Gastrocnemius medialis (tissue), 4 donors: ENCODE results near the gene GALNT9. TPM values are rescaled to one million over a fixed set of nuclear protein-coding genes. Genes with fewer than 3 reads are reported as not detected.

Experiments used
- ATAC-seq, 2 donors: fragments of 150-250 bp; one replicate each; pipeline ENCODE4 v1.9.1; 2016
- DNase-seq, 2 donors: peaks; one replicate each; pipeline ENCODE4 v3.0.0-alpha.2; 2019
- H3K27ac ChIP-seq, 4 donors: fragments of 200-600 bp; sonication (generic); 1 replicate in 1 of 4; 2 replicates in 3 of 4; pipeline ENCODE4 v1.5.1; 2016 to 2018; ENCODE audit warnings: mild to moderate bottlenecking in 2 of 4, moderate library complexity in 1 of 4
- H3K27me3 ChIP-seq, 3 donors: fragments of 200-600 bp; sonication (generic) in 2 of 3; 1 replicate in 1 of 3; 2 replicates in 2 of 3; pipeline versions ENCODE4 v1.5.1 to v1.6.0; 2016 to 2019; ENCODE audit warnings: mild to moderate bottlenecking in 1 of 3, moderate library complexity in 1 of 3
- H3K36me3 ChIP-seq, 2 donors: fragments of 200-600 bp; sonication (generic) in 1 of 2; one replicate each; pipeline ENCODE4 v1.5.1; 2017 to 2018
- H3K4me1 ChIP-seq, 2 donors: fragments of 200-600 bp; sonication (generic) in 1 of 2; one replicate each; pipeline ENCODE4 v1.5.1; 2016 to 2017; ENCODE audit warnings: mild to moderate bottlenecking in 2 of 2
- H3K4me3 ChIP-seq, 4 donors: fragments of 200-600 bp; sonication (generic) in 3 of 4; 1 replicate in 1 of 4; 2 replicates in 3 of 4; pipeline ENCODE4 v1.5.1; 2016 to 2019; ENCODE audit warnings: mild to moderate bottlenecking in 2 of 4
- H3K9me3 ChIP-seq, 3 donors: fragments of 200-600 bp; sonication (generic) in 2 of 3; 1 replicate in 1 of 3; 2 replicates in 2 of 3; pipeline ENCODE4 v1.5.1; 2016 to 2019
- CTCF ChIP-seq, 5 experiments: fragments of 450-650 bp in 3 of 5; fragments of 200-600 bp in 2 of 5; sonication (generic) in 2 of 5; IDR thresholded peaks in 4 of 5; conservative IDR thresholded peaks in 1 of 5; 1 replicate in 4 of 5; 2 replicates in 1 of 5; pipeline ENCODE4 v1.5.1; 2016 to 2019; ENCODE audit warnings: antibody characterized with exemption in 5 of 5, mild to moderate bottlenecking in 3 of 5, moderate library complexity in 3 of 5
- POLR2A ChIP-seq, 2 donors: fragments of 450-650 bp; IDR thresholded peaks; one replicate each; pipeline ENCODE4 v1.6.1; 2017; ENCODE audit warnings: antibody characterized with exemption in 2 of 2, mild to moderate bottlenecking in 2 of 2, moderate library complexity in 2 of 2
- in situ Hi-C, 4 donors: fragments of 200-750 bp; cut with MboI; loops; one replicate each; pipeline versions ENCODE4 v1.15.0 to v1.8.0; 2017; ENCODE audit warnings: low sequenced_read_pairs in 4 of 4
- intact Hi-C: fragments of 100-400 bp; cut with DNase I; formaldehyde crosslinking; loops from one replicate; pipeline ENCODE4 v1.15.1; 2023; ENCODE audit warnings: low total_unique reads
- total RNA-seq, 4 donors: library from RNA; depleted of rRNA; stranded (reverse); fragments of >200 nt; gene quantifications; one replicate each; pipeline versions ENCODE4 v1.1.0 to v1.2.3, GENCODE V29; 2016

Gene GALNT9
- total RNA-seq, 4 donors from 2014 or later, result not detected

- no peak for TF ChIP-seq CTCF (IDR thresholded peaks at IDR 0.05 in 4 of 5, conservative IDR thresholded peaks at IDR 0.05 in 1 of 5)
- TF ChIP-seq POLR2A (IDR thresholded peaks at IDR 0.05), result no peak
- intact Hi-C loops, result no loop called here
- peaks cover 10 to 24% (median 15%) of the 10 kb centered on the region in 3 donors for H3K27me3 ChIP-seq
Measured at GRCh38 chr12:132315951-132316350, 13.4 kb downstream of the GALNT9 start.

GRCh38 chr12:132315507-132315906 is 13.9 kb downstream of the GALNT9 start:
- Histone ChIP-seq H3K27me3 (peaks cover 10 to 24% (median 12%) of the 10 kb centered on the region in 3 donors), H3K27ac (no peak overlapping the region), H3K4me3 (no peak overlapping the region), H3K36me3 (no peaks in the 10 kb centered on the region), H3K9me3 (no peaks in the 10 kb centered on the region), H3K4me1 (no peaks in the 10 kb centered on the region)
- DNase-seq (no peak), ATAC-seq (no peak)
- in situ Hi-C loops, result no loop called here
- no peak for TF ChIP-seq POLR2A (IDR thresholded peaks at IDR 0.05)
- no peak for TF ChIP-seq CTCF (IDR thresholded peaks at IDR 0.05 in 4 of 5, conservative IDR thresholded peaks at IDR 0.05 in 1 of 5)
- intact Hi-C loops, result no loop called here

More at GRCh38 chr12:132315951-132316350, 13.4 kb downstream of the GALNT9 start:
- no peak for DNase-seq
- H3K36me3 ChIP-seq, result no peaks in the 10 kb centered on the region
- no peak for ATAC-seq
- in situ Hi-C loops, result no loop called here
- H3K4me1 ChIP-seq, result no peaks in the 10 kb centered on the region
- no peak overlapping the region for H3K27ac ChIP-seq
- H3K4me3 ChIP-seq, result no peak overlapping the region
- H3K9me3 ChIP-seq, result no peaks in the 10 kb centered on the region

GRCh38 chr12:132314516-132315233 is 14.7 kb downstream of the GALNT9 start:
- DNase-seq, result no peak
- Histone ChIP-seq H3K36me3 (no peaks in the 10 kb centered on the region), H3K4me1 (no peaks in the 10 kb centered on the region), H3K27ac (no peak overlapping the region), H3K9me3 (no peaks in the 10 kb centered on the region), H3K27me3 (peaks cover 10 to 24% (median 12%) of the 10 kb centered on the region in 3 donors), H3K4me3 (no peak overlapping the region)
- in situ Hi-C loops, result no loop called here
- intact Hi-C loops, result no loop called here
- no peak for TF ChIP-seq POLR2A (IDR thresholded peaks at IDR 0.05)
- TF ChIP-seq CTCF (IDR thresholded peaks at IDR 0.05 in 4 of 5, conservative IDR thresholded peaks at IDR 0.05 in 1 of 5), result no peak
- ATAC-seq, result no peak

DNA sequence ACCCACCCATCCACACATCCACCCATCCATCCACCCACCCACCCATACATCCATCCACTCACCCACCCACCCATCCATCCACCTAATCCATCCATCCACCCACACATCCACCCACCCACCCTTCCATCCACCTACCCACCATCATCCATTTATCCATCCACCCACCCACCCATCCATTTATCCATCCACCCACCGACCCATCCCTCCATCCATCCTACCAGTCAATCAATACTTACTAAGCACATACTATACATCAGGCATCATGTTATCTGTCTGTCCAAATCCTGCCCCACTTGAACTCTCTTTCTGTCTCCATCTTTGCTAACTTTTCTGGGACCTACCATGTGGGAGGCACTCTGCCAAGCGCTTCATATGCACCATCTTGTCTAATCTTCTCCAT is 15.4 kb downstream of the GALNT9 start:
- H3K4me3 ChIP-seq, result no peak overlapping the region
- in situ Hi-C loops (no loop called here), intact Hi-C loops (no loop called here)
- no peak for ATAC-seq
- DNase-seq, result no peak
- H3K27ac ChIP-seq, result no peak overlapping the region
- H3K4me1 ChIP-seq, result no peaks in the 10 kb centered on the region
- H3K27me3 ChIP-seq, result peaks cover 10 to 24% (median 12%) of the 10 kb centered on the region in 3 donors
- no peaks in the 10 kb centered on the region for H3K9me3 ChIP-seq
- H3K36me3 ChIP-seq, result no peaks in the 10 kb centered on the region
- TF ChIP-seq POLR2A (IDR thresholded peaks at IDR 0.05) (no peak), CTCF (IDR thresholded peaks at IDR 0.05 in 4 of 5, conservative IDR thresholded peaks at IDR 0.05 in 1 of 5) (no peak)
